Hematopoietic multipotent progenitor cell treated with erythropoietin and hydrocortisone succinate and interleukin-3 and kit ligand, for 8 days (in vitro differentiated cells): ENCODE measurements around the gene ZNF341.
"Not testable (repeated sequence)": the region's sequence is repeated elsewhere in the genome, so short reads cannot be mapped to it uniquely, and the experiment has no call there.

Source experiments
- DNase-seq: peaks from one replicate; pipeline ENCODE4 v3.0.0-alpha.2; 2015

The ZNF341 gene

DNA sequence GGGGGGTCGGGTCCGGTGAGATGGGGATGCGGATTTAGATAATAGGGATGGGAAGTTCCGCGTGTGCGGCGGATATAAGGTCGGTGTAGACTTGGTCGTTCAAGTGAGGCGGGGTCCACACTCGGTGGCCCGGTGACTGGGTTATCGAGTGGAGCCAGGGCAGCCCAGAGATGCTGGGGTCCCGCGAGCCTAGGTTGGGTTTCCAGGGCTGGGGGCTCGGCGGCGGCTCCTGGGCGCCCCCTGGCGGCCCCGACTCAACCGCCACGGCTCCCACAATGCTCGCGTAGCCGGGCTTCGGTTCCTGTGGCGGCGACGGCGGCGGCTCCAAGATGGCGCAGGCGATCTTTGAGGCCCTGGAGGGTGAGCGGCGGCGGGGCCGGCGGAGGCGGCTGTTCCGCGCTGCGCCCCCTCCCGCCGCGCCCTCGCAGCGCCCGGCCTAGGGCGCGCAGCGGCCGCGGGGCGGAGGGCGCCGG lies at the start of gene ZNF341:
TSS of gene ZNF341 (plus strand) at position 304 of the 473 bp plus-strand sequence. CDS start at position 330, 26 bp downstream.
- DNase-seq, result peak; percentile 90

DNA sequence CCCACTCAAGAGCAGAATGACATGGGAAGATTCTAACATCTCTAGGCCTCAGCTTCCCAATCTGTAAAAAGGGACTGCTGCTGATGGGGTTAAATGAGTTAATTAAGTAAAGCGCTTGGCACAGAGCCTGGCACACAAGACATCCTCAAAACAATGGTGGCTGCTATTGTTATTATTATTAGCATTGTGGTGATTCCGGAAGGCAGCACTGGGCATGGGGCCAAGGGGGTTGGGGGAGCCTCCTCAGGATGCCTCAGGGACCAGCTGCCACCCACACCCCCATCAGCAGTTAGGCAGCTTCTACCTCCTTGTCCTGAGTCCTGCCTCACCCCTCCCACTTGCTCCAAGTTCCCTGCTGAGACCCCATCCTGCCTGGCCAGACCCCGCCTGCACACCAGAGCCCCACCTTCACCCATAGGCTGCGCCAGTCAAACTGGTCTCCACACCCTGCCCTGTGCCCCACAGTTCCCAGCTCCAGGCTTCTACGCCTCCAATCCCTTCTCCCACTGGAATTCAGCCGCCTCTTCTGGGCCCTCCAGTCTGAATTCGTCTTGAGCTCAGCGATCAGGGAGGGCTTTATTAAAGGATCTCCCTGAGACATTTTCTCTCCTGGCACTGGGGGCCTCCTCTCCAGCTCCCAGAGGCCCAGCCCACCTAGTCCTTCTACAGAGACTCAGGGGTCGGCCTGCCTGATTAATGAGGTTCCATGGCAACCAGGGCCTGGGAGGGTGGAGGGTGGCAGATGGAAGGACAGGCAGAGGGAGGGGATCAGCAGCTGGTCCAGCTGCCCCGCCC lies 47.1 kb upstream of the ZNF341 start:
- DNase-seq, result no peak

DNA sequence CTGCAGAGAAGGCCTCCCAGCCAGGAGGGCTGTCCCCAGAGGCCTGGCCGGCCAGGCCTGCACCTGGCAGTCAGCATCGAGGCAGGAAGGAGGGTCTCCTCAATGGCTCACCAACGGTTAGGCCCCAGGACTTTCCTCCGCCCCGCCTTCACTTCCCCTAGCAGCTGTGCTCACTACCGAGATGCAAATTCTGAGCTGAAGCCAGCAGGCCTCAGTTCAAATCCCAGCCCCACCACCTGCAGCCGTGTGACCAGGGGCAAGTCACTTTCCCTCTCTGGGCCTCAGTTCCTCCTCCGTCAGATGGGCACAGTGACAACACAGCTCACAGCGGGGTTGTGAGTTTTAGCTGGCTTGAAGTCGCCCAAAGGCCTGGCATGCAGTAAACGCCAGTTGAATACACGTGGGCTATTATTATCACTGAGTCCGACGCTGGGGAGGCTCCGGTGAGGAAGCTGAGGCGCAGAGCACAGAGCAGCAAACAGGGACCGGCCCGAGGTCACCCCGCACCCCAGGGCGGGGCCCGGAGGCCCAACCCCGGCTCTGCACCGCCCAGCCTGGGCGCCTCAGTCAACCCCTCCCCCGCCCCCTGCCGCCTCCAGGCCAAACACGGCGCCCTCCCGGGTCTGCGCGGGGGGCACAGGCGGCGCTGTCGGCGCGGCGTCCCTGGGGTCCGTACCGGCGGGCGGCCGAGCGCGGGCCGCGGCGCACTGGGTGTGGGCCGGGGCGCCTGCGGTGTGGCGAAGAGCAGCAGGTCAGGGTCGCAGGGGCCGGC lies 46.3 kb upstream of the ZNF341 start:
- DNase-seq, result peak; percentile 77

DNA sequence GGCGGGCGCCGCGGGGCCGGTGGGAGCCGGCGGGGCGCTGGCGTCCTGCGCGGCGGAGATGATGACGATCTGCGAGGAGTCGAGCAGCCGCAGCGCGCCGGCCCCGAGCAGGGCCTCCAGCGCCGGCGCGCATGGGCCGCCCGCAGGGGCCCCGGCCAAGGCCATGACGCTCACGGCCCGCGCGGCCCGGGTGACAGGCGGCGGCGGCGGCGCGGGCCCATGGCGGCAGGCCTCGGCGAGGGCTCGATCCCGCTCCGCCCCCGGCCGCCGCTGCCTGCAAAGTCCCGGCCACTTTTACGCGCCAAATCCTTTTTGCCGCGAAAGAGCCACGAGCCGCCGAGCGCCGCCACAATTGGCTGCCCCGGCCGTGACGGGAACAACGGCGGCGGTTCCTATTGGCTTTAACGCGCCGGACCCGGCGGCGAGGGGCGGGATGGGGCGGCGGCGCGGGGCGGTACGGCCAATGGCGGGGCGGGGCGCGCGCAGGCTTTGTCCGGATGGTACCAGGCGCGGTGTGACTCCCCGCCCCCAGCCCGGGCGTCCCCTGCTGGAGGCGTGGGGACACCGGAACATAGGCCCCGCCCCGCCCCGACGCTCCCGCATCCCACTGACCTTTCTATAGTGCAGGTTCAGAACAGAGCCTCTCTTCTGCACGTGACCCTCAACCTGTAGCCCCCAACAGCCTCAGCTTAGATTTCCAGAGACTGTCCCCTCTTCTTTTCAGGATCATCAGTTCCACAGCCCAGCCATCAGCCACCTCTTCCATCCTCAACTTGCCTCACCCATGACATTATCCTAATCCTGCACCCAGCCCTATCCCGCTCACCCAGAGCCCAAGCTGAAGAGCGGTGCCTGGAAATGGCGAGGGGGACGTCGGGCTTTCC lies 45.5 kb upstream of the ZNF341 start, which contains the start of gene E2F1:
TSS of gene E2F1 (minus strand) at position 286 of the 884 bp plus-strand sequence. CDS start at position 165, 121 bp downstream.
- peak; percentile 94 for DNase-seq

DNA sequence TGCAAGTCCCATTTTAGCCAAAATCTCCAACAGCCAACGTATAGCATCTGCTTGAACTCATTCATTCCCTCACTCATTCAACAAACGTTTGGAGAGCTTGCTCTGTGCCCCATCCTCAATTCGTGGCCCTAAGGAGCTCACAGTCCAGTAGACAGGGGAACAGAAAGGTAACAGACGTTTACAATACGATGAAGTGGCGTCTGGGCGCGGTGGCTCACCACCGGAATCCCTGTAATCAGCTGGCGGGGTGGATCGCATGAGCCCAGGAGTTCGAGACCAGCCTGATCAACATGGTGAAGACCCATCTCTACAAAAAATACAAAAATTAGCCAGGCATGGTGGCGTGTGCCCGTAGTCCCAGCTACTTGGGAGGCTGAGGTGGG lies 44.8 kb upstream of the ZNF341 start:
- no peak for DNase-seq

DNA sequence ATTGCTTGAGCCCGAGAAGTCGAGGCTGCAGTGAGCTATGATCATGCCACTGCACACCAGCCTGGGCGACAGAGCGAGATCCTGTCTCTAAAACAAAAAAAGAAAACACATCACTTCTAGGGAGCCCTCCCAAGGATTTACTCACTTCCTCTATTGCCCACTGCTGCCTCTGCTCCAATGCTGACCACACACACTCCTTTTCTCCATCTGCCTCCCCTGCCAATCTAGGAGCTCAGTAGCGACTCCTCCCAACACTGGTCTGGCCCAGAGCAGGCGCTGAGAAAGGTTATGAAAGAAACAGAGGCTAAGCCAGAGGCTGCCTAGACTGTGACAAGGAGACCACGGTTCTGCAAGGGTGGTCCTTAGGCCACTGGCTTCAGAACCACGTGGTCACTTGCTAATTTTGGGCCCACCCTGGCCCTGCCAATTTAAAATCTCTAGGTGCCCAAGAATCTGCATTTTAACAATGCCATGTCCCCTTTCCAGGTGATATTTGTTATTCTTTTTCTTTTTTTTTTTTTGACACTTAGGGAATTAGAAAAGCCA lies 44.4 kb upstream of the ZNF341 start:
- DNase-seq, result peak; percentile 48

DNA sequence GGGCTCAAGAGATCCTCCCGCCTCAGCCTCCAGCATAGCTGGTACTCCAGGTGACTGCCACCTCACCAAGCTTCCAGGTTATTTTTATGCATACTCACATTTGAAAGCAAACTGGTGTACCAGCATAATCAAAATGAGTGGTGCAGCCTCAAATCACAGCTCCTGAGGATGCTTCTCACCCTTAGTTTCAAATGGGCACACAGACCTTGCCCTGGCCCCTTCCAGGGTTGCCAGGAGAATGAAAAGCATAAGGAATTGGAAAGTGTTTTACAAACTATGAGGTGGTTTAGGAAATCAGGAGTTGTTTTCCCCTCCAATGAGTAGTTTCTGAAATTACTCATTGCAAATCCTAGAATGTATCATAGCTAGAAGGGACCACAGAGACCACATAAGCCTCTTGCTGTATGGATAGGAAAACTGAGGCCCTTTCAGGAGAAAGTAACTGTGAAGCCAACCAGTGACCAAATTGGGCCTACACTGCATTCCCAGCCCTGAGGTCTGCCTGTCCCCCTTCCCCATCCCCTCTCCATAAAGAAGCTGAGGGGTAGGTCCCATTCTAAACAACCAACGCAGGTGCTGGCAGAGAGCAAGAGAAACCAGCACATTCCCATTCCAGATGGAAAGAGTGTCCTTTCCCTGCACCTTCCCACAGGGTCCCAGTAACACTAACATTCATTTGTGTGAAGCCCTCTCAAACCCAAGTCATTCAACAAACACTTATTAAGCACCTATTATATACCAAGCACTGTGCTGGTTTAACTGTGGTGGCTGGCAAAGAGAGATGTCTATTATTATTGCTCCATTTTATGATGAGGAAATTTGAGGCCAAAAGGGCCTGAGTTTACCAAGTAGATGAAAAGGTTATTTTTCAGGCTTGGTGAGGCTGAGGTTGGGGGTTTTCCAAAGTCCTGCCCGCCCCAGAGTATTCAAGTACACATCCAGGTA lies 43.5 kb upstream of the ZNF341 start:
- DNase-seq, result no peak

DNA sequence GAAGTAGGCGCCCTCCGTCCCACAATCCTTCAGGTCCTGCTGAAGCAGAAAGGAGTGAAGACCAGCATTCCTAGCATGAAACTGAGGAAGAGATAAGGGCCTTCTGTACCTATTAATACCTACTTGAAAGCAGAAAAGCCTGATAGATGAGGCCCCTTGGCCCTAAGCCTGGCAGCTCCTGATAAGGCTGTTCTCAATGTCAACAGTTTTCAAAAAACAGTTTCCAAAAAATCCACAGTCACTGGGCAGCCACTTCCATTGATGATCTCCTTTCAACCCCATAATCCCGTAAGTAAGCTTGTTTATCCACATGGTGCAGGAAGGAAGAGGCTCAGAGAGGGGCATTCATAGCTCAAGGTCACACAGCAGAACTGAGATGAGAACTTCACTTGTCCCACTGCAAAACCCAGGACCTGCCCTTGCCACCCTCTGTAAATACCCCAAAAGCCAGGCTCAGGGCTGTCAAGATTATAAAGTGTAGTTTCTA lies 42.8 kb upstream of the ZNF341 start:
- peak; percentile 88 for DNase-seq

DNA sequence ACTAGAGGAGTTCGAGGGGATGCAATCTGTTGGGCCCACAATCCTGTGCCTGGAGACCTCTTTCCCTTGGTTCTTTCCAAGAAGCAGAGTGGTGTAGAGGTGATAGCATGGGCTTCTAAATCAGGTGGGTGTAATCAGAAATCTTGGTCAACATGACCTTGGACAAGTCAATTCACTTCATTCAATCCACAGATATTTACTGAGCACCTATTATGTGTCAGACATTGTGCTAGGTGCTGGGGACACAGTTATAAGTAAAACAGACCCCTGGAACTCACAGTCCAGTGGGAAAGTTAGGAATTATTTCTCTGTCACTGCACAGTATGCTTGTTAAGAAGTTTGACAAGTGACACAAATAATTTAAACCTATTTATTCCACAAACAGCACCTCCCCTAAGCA lies 42.3 kb upstream of the ZNF341 start:
- peak; percentile 15 for DNase-seq

DNA sequence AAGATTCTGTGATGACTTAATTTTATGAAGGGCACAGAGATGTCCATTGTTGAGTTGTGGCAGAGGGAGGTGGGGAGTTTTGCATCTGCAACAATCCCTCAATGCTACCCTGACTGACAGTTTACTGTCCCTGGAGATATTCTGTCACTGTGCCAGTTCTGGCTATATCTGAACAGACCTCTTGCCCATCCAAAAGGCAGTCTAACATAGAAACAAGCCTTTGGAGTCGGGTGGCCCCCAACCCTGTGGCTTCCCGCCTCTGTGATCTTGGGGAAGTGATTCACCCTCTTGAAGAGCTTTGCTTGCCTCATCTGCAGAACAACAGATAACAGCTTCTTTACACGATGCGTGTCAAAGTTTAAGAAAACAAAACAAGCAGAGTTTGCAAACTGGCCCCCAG lies 41.8 kb upstream of the ZNF341 start:
- peak; percentile 99 for DNase-seq

DNA sequence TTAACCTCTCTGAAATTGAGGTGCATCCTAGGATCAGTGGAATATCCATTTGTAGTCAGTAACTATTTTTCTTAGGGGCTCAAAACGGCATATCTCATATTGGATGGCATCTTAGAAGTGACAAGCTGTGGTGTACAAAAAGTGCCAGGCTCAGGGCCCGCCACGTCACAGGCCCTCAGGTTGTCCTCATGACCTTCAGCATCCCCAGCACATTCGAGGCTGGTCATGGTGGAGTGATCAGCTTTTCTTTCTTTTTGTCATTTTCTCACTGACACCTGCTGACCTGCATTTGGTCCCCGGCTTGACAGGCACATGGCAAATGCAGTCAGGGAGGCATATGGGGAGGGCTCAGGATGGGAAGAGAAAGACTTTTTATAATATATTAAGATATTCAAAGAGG lies 38.5 kb upstream of the ZNF341 start:
- no peak for DNase-seq

DNA sequence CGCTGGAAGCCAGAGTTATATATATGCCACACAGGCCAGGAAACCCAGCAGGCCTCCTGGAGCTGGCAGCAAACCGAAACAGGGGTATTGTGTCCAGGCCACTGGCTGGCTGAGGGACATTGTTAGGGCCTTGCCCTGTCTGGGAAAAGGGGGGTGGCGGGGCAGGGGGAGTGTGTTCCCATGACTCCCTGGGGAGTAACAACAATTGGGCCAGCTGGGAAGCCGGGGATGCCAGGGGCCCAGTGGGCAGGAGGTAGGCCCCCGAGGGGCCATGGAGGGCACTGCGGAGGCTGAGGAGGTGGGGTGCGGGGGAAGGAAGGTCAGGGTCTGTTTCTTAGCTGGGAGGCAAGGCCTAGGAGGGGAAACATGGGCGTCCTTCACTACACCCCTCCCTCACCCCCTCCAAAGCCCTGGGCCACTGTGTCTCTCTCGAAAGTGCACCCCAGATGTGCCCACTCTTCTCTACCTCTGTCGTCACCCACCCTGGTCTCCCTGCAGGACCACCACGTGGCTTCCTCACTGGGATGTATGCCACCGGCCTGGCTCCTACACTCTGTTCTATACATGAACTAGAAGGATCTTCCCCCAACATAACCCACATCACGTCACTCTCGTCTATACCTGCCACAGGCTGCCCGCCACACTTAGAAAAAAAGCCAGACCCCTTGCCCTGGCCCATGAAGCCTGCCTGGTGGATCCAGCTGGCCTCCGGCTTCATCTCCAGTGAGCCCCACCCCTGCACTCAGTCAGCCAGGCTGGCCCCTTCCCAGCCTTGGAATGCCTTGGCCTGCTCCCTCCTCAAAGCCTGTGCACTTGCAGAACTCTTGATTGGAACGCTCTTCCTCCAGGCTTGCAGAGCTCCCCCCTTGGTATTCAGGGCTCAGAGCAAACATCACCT lies 37.8 kb upstream of the ZNF341 start:
- DNase-seq, result no peak

DNA sequence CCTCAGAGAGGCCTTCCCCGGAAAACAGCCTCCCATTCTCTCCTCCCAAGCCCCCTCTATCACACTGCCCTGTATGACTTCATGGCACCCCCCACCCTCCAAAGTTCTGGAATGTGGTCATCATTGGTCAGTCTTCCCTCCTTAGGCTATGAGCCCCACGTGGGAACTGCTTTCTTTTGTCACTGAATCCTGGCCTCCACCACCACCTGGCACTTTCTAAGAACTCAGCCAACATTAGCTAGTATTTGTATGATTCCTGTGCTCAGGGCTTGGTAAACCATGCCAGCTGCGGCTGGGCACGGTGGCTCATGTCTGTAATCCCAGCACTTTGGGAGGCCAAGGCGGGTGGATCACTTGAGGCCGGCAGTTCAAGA lies 37.2 kb upstream of the ZNF341 start:
- no peak for DNase-seq

DNA sequence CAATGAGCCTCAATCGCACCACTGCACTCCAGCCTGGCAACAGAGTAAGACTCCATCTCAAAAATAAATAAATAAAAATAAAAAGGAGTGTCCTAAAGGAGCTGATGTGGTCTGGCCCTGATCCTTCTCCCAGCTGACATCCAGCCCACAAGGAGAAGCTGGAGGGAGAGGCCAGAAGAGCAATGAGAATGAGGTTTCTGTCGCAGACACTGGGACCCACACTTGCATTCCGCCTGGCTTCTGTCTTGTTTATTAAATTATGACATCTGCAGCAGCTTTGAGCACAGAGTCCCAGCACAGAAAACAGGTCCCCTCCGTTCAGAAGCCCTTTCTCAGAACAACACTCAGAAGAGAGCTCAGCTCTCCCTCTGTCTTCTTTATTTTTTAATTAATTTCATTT lies 35.3 kb upstream of the ZNF341 start:
- DNase-seq, result no peak

DNA sequence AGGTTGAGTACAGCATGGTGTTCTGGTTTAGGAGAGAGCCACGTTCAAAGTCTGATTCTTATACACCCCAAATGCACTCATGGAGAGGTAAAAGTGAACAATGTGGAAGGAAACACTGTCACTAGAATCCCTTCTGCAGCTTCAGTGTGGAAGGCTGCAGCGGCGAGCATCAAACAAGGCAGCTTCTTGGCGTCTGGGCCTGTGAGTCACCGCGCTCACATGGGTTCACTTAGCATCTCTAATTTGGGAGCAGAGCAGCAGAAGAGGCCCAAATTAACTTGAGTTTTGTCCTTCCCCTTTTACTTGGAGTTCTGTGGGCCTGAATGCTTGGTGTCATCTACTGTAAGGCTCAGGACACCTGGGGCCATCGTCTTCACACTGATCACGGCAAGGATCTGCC lies 34.7 kb upstream of the ZNF341 start:
- no peak for DNase-seq

DNA sequence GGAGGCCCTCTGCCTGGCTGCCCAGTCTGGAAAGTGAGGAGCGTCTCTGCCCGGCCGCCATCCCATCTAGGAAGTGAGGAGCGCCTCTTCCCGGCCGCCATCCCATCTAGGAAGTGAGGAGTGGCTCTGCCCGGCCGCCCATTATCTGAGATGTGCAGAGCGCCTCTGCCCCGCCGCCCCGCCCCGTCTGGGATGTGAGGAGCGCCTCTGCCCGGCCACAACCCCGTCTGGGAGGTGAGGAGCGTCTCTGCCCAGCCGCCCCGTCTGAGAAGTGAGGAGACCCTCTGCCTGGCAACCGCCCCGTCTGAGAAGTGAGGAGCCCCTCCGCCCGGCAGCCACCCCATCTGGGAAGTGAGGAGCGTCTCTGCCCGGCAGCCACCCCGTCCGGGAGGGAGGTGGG lies 32.8 kb upstream of the ZNF341 start:
- not testable (repeated sequence) for DNase-seq

DNA sequence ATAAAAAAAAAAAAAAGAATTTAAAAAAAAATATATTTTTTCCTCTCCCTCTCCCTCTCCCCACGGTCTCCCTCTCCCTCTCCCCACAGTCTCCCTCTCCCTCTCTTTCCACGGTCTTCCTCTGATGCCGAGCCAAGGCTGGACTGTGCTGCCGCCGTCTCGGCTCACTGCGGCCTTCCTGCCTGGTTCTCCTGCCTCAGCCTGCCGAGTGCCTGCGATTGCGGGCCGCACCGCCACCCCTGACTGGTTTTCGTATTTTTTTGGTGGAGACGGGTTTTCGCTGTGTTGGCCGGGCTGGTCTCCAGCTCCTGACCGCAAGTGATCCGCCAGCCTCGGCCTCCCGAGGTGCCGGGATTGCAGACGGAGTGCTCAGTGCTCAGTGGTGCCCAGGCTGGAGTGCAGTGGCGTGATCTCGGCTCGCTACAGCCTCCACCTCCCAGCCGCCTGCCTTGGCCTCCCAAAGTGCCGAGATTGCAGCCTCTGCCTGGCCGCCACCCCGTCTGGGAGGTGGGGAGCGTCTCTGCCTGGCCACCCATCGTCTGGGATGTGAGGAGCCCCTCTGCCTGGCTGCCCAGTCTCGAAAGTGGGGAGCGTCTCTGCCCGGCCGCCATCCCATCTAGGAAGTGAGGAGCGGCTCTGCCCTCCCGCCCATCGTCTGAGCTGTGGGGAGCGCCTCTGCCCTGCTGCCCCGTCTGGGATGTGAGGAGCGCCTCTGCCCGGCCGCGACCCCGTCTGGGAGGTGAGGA lies 30.9 kb upstream of the ZNF341 start:
- DNase-seq, result not testable (repeated sequence)

DNA sequence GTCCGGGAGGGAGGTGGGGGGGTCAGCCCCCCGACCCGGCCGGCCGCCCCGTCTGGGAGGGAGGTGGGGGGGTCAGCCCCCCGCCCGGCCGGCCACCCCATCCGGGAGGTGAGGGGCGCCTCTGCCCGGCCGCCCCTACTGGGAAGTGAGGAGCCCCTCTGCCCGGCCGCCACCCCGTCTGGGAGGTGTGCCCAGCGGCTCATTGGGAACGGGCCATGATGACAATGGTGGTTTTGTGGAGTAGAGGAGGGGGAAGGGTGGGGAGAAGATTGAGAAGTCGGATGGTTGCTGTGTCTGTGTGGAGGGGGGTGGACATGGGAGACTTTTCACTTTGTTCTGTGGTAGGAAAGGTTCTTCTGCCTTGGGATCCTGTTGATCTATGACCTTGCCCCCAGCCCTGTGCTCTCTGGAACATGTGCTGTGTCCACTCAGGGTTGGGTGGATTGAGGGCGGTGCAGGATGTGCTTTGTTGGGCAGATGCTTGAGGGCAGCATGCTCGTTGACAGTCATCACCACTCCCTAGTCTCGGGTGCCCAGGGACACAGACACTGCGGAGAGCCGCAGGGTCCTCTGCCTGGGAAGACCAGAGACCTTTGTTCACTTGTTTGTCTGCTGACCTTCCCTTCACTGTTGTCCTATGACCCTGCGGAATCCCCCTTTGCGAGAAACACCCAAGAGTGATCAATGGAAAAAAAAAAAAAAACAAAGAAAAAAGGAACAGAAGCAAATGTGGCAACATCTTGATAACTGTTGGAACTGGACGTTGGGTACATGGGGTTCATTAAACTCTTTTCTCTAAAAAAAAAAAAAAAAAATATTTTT lies 30.0 kb upstream of the ZNF341 start:
- no peak for DNase-seq

DNA sequence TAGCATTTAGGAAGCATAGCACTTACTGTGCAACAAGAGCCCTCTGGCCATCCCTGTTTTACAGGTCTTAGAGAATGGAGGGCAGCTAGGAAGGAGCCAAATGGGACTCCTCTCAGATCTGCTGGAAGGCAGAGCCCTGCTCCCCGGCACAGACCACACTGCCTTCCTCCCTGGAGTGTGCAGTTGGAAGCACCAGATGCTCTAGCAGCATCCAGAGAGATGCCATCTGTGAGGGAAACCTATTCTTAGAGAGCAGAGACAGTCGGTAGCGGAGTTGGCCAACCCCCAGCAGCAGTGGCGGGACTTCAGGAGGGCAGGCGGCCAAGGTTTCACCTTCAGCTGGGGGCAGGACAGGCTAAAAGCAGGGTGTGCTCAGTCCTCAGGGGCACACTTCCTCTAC lies 28.9 kb upstream of the ZNF341 start:
- no peak for DNase-seq
